Fibroblast of villous mesenchyme (primary cell): ENCODE results near the gene USP47. TPM values are rescaled to one million over a fixed set of nuclear protein-coding genes. Genes with fewer than 3 reads are reported as not detected.

Experiments
- DNase-seq: peaks from one replicate; pipeline ENCODE4 v3.0.0-alpha.2; 2010; ENCODE audit warnings: low read depth
- H3K4me3 ChIP-seq: 2 replicates; pipeline ENCODE4 v1.5.1; 2011; ENCODE audit warnings: low read depth, mild to moderate bottlenecking, low read length
- CTCF ChIP-seq: IDR thresholded peaks from 2 replicates; pipeline ENCODE4 v1.5.1; 2012; ENCODE audit warnings: low read depth, mild to moderate bottlenecking, low read length; ENCODE audit not compliant: insufficient read depth
- total RNA-seq: library from RNA; depleted of rRNA; stranded (reverse); fragments of >200 nt; gene quantifications from 2 replicates; pipeline ENCODE4 v1.2.3, GENCODE V29; 2012

The USP47 gene
- total RNA-seq, 1 donor, result 116 TPM

- no peak for DNase-seq
These were observed 150.8 kb downstream of the USP47 start for GRCh38 chr11:11992257-11993212.

GRCh38 chr11:11993839-11994238 is 152.1 kb downstream of the USP47 start:
- no peak for TF ChIP-seq CTCF
- no peak overlapping the region for H3K4me3 ChIP-seq
- peak; percentile 85 for DNase-seq

More at GRCh38 chr11:11992257-11993212, 150.8 kb downstream of the USP47 start:
- TF ChIP-seq CTCF, result no peak
- H3K4me3 ChIP-seq, result no peak overlapping the region

- no peak overlapping the region for H3K4me3 ChIP-seq
- no peak for TF ChIP-seq CTCF
- no peak for DNase-seq
These were observed 153.8 kb downstream of the USP47 start for GRCh38 chr11:11995601-11996000.

GRCh38 chr11:11996321-11997048 is 154.7 kb downstream of the USP47 start:
- no peak for TF ChIP-seq CTCF
- H3K4me3 ChIP-seq, result no peak overlapping the region
- no peak for DNase-seq

GRCh38 chr11:11997049-11997322 is 155.2 kb downstream of the USP47 start:
- no peak overlapping the region for H3K4me3 ChIP-seq
- DNase-seq, result no peak
- TF ChIP-seq CTCF, result no peak

GRCh38 chr11:11998091-11998781 is 156.5 kb downstream of the USP47 start:
- peak; percentile 88 for DNase-seq
- TF ChIP-seq CTCF, result no peak
- peak overlapping the region; percentile 47 for H3K4me3 ChIP-seq
